ENCODE results near the gene MAP3K7.

DNA sequence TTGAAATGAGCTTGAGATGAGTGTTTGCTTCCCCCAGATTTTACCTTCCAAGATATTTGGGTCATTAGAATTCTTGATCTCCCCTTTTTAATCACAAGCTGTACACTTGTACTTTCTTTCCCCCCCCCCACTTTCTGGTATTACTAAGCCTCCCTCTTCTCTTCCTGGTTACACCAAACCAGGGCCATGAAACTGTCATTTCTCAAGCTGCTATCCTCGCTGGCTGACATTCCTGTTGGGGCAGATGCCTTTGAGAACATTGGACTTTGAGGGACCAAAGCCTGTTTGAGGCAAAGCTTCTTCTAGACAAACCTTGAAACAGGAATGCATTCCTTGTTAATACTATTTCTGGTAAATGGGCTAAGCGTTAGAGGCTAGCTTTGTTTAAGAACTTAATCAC lies 32.3 kb upstream of the MAP3K7 start:
- TF ChIP-seq CTCF (IDR thresholded peaks at IDR 0.05) (no peak), POLR2A (IDR thresholded peaks at IDR 0.05) (no peak)
